Liver (tissue), 9 donors: Measurements from ENCODE around the gene ANKRD11. TPM values are rescaled to one million over a fixed set of nuclear protein-coding genes. Genes with fewer than 3 reads are reported as not detected.
A peak's percentile ranks its signal among the peaks of the same experiment; 100 is the strongest.

ENCODE experiments used
- DNase-seq: peaks from one replicate; pipeline ENCODE4 v3.0.0-alpha.2; 2017; ENCODE audit warnings: low spot score
- H3K27ac ChIP-seq, 2 donors: one replicate each; pipeline ENCODE4 v1.7.0; 2013; ENCODE audit warnings: inconsistent platforms in 2 of 2, low read length in 2 of 2, control low read depth in 1 of 2, low read depth in 1 of 2, mild to moderate bottlenecking in 1 of 2
- H3K27me3 ChIP-seq, 4 donors: one replicate each; pipeline versions ENCODE4 v1.6.1 to v1.7.0; 2013; ENCODE audit warnings: low read length in 3 of 4, inconsistent platforms in 1 of 4, mild to moderate bottlenecking in 1 of 4, moderate library complexity in 1 of 4; ENCODE audit not compliant: control insufficient read depth in 4 of 4, insufficient read depth in 4 of 4
- H3K36me3 ChIP-seq, 4 donors: one replicate each; pipeline versions ENCODE4 v1.6.1 to v1.7.0; 2013; ENCODE audit warnings: low read length in 3 of 4, mild to moderate bottlenecking in 3 of 4, low read depth in 1 of 4, moderate library complexity in 1 of 4; ENCODE audit not compliant: control insufficient read depth in 4 of 4, insufficient read depth in 3 of 4
- H3K4me1 ChIP-seq, 4 donors: one replicate each; pipeline versions ENCODE4 v1.6.1 to v1.7.0; 2013; ENCODE audit warnings: low read length in 3 of 4, mild to moderate bottlenecking in 3 of 4, moderate library complexity in 1 of 4; ENCODE audit not compliant: control insufficient read depth in 4 of 4, insufficient read depth in 4 of 4
- H3K4me3 ChIP-seq, 3 donors: one replicate each; pipeline versions ENCODE4 v1.6.1 to v1.7.0; 2013; ENCODE audit warnings: low read length in 3 of 3, control low read depth in 1 of 3, low read depth in 1 of 3, mild to moderate bottlenecking in 1 of 3
- H3K9ac ChIP-seq, 2 donors: one replicate each; pipeline ENCODE4 v1.7.0; 2013; ENCODE audit warnings: low read length in 2 of 2, mild to moderate bottlenecking in 2 of 2, moderate library complexity in 2 of 2, control low read depth in 1 of 2, low read depth in 1 of 2
- H3K9me3 ChIP-seq, 4 donors: one replicate each; pipeline versions ENCODE4 v1.6.1 to v1.7.0; 2013; ENCODE audit warnings: low read length in 3 of 4; ENCODE audit not compliant: control insufficient read depth in 4 of 4
- CTCF ChIP-seq: fragments of 150-350 bp; IDR thresholded peaks from 2 replicates; pipeline ENCODE4 v1.5.1; 2017; ENCODE audit warnings: improper control_type of control experiment, low read depth, low read length; ENCODE audit not compliant: missing input control
- EGR1 ChIP-seq, 2 donors: IDR thresholded peaks; 2 replicates each; pipeline ENCODE4 v1.6.1; 2016 to 2018; ENCODE audit warnings: antibody characterized with exemption in 2 of 2, low read depth in 2 of 2
- FOXA1 ChIP-seq: IDR thresholded peaks from 2 replicates; pipeline ENCODE4 v1.6.1; 2016; ENCODE audit warnings: antibody characterized with exemption
- FOXA2 ChIP-seq: IDR thresholded peaks from 2 replicates; pipeline ENCODE4 v1.6.1; 2016; ENCODE audit warnings: antibody characterized with exemption
- GABPA ChIP-seq, 2 donors: IDR thresholded peaks in 1 of 2; conservative IDR thresholded peaks in 1 of 2; 2 replicates each; pipeline ENCODE4 v1.6.1; 2016; ENCODE audit warnings: antibody characterized with exemption in 2 of 2, mild to moderate bottlenecking in 1 of 2, moderate library complexity in 1 of 2
- HNF4A ChIP-seq, 2 donors: conservative IDR thresholded peaks; 2 replicates each; pipeline ENCODE4 v1.6.1; 2016; ENCODE audit warnings: antibody characterized with exemption in 2 of 2, mild to moderate bottlenecking in 2 of 2
- HNF4G ChIP-seq: IDR thresholded peaks from 2 replicates; pipeline ENCODE4 v1.6.1; 2016; ENCODE audit warnings: antibody characterized with exemption
- JUND ChIP-seq, 2 donors: IDR thresholded peaks; 2 replicates each; pipeline ENCODE4 v1.6.1; 2016; ENCODE audit warnings: antibody characterized with exemption in 2 of 2
- MAX ChIP-seq: IDR thresholded peaks from 2 replicates; pipeline ENCODE4 v1.6.1; 2016; ENCODE audit warnings: antibody characterized with exemption
- NR2F2 ChIP-seq: IDR thresholded peaks from 2 replicates; pipeline ENCODE4 v1.6.1; 2016; ENCODE audit warnings: antibody characterized with exemption
- RAD21 ChIP-seq, 2 donors: IDR thresholded peaks; 2 replicates each; pipeline ENCODE4 v1.6.1; 2016; ENCODE audit warnings: antibody characterized with exemption in 2 of 2, mild to moderate bottlenecking in 2 of 2
- RXRA ChIP-seq, 2 donors: IDR thresholded peaks; 2 replicates each; pipeline ENCODE4 v1.6.1; 2017 to 2018; ENCODE audit warnings: antibody characterized with exemption in 2 of 2, mild to moderate bottlenecking in 1 of 2
- SP1 ChIP-seq: IDR thresholded peaks from 2 replicates; pipeline ENCODE4 v1.6.1; 2018; ENCODE audit warnings: antibody characterized with exemption, mild to moderate bottlenecking
- TAF1 ChIP-seq: conservative IDR thresholded peaks from 2 replicates; pipeline ENCODE4 v1.6.1; 2016; ENCODE audit warnings: antibody characterized with exemption, mild to moderate bottlenecking
- YY1 ChIP-seq: IDR thresholded peaks from 2 replicates; pipeline ENCODE4 v1.6.1; 2016; ENCODE audit warnings: antibody characterized with exemption, mild to moderate bottlenecking
- WGBS: extraction: QIAGEN DNeasy Blood & Tissue Kit; methylation state at CpG from one replicate; pipeline ENCODE4 v1.1.7; 2013; 5-methylcytosine and 5-hydroxymethylcytosine counted together
- polyA plus RNA-seq, 2 donors: library from polyadenylated mRNA; stranded (reverse) in 1 of 2; unstranded in 1 of 2; fragments of 200-250 nt in 1 of 2; fragments of >200 nt in 1 of 2; fragmentation: Nextera tagmentation in 1 of 2; extraction: Ambion mirVana in 1 of 2; gene quantifications; one replicate each; pipeline versions ENCODE4 v1.2.1 to v1.2.3, GENCODE V29; 2013 to 2015
- total RNA-seq, 2 donors: library from RNA; depleted of rRNA; stranded (reverse); fragments of >200 nt; gene quantifications; one replicate each; pipeline ENCODE4 v1.2.3, GENCODE V29; 2014
- donor health status: healthy.
- donor health status: healthy.
- donor health status: healthy.
- donor health status: healthy.
- donor health status: healthy.

The ANKRD11 gene
- total and polyA plus RNA-seq, 4 donors = 16.3 to 55.1 (median 28.0) TPM

- WGBS = 39% methylated on average over 6 of the region's 6 CpGs
- Histone ChIP-seq H3K27me3 (no peaks in the 10 kb centered on the region), H3K4me3 (no peak overlapping the region), H3K9me3 (no peaks in the 10 kb centered on the region), H3K4me1 (peaks cover 26 to 79% (median 72%) of the 10 kb centered on the region in 4 donors), H3K27ac (peak overlapping the region; percentile 3 to 63), H3K36me3 (no peaks in the 10 kb centered on the region), H3K9ac (no peak overlapping the region)
- TF ChIP-seq RAD21 (IDR thresholded peaks at IDR 0.05) = no peak
- TF ChIP-seq JUND (IDR thresholded peaks at IDR 0.05) = peak in 1 of 2 donors; percentile 15
- DNase-seq = no peak
Measured at GRCh38 chr16:89410322-89410721, 80.0 kb downstream of the ANKRD11 start.

- Histone ChIP-seq H3K9me3 (no peaks in the 10 kb centered on the region), H3K36me3 (no peaks in the 10 kb centered on the region), H3K4me1 (peaks cover 22 to 72% (median 65%) of the 10 kb centered on the region in 4 donors), H3K27ac (no peak overlapping the region), H3K27me3 (no peaks in the 10 kb centered on the region), H3K9ac (peak overlapping the region in 1 of 2 donors; percentile 30), H3K4me3 (no peak overlapping the region)
- 81% methylated on average over 13 of the region's 13 CpGs for WGBS
- TF ChIP-seq JUND (IDR thresholded peaks at IDR 0.05) (no peak), RAD21 (IDR thresholded peaks at IDR 0.05) (no peak), FOXA1 (no peak), HNF4A (conservative IDR thresholded peaks at IDR 0.05) (no peak), YY1 (no peak), GABPA (IDR thresholded peaks at IDR 0.05 in 1 of 2, conservative IDR thresholded peaks at IDR 0.05 in 1 of 2) (no peak), FOXA2 (no peak), TAF1 (no peak), CTCF (no peak), HNF4G (no peak), RXRA (IDR thresholded peaks at IDR 0.05) (no peak), MAX (no peak), EGR1 (IDR thresholded peaks at IDR 0.05; ENCODE audit: low read depth in 2 of 2) (no peak), SP1 (no peak), NR2F2 (no peak)
- DNase-seq = no peak
Measured at GRCh38 chr16:89409161-89409711, 81.1 kb downstream of the ANKRD11 start.

GRCh38 chr16:89408315-89408714 lies 82.0 kb downstream of the ANKRD11 start:
- H3K27me3 ChIP-seq = no peaks in the 10 kb centered on the region
- H3K9me3 ChIP-seq = no peaks in the 10 kb centered on the region
- DNase-seq = no peak
- peak overlapping the region; percentile 3 to 33 for H3K27ac ChIP-seq
- 39% methylated on average over 12 of the region's 12 CpGs for WGBS
- peaks cover 17 to 62% (median 56%) of the 10 kb centered on the region in 4 donors for H3K4me1 ChIP-seq
- H3K36me3 ChIP-seq = no peaks in the 10 kb centered on the region
- no peak overlapping the region for H3K4me3 ChIP-seq
- no peak for TF ChIP-seq HNF4G
- peak; percentile 59 to 60 for TF ChIP-seq RXRA (IDR thresholded peaks at IDR 0.05)
- H3K9ac ChIP-seq = no peak overlapping the region
